Upper lobe of left lung (tissue), 6 donors: ENCODE measurements around the gene FILIP1L. TPM values are rescaled to one million over a fixed set of nuclear protein-coding genes. Genes with fewer than 3 reads are reported as not detected.

ENCODE experiments used
- ATAC-seq, 2 donors: fragments of 200-7000 bp; cut with Tn5 transposase; one replicate each; pipeline ENCODE4 v1.9.1; 2022; ENCODE audit warnings: mild to moderate bottlenecking in 2 of 2, moderate library complexity in 2 of 2; ENCODE audit not compliant: low FRiP score in 2 of 2
- DNase-seq, 2 donors: peaks; one replicate each; pipeline ENCODE4 v3.0.0-alpha.2; 2019 to 2020
- H3K27ac ChIP-seq, 4 donors: fragments of 200-600 bp; sonication (generic); one replicate each; pipeline ENCODE4 v1.5.1; 2016 to 2019
- H3K27me3 ChIP-seq, 4 donors: fragments of 200-600 bp; sonication (generic); one replicate each; pipeline ENCODE4 v1.5.1; 2017 to 2019
- H3K36me3 ChIP-seq, 4 donors: fragments of 200-600 bp; sonication (generic); one replicate each; pipeline ENCODE4 v1.5.1; 2016 to 2019
- H3K4me1 ChIP-seq, 4 donors: fragments of 200-600 bp; sonication (generic); one replicate each; pipeline ENCODE4 v1.5.1; 2018 to 2019
- H3K4me3 ChIP-seq, 4 donors: fragments of 200-600 bp; sonication (generic); one replicate each; pipeline ENCODE4 v1.5.1; 2017 to 2019; ENCODE audit warnings: mild to moderate bottlenecking in 2 of 4, moderate library complexity in 1 of 4
- H3K9me3 ChIP-seq, 4 donors: fragments of 200-600 bp; sonication (generic); one replicate each; pipeline ENCODE4 v1.5.1; 2018 to 2019
- CTCF ChIP-seq, 6 experiments: fragments of 450-650 bp in 4 of 6; fragments of 200-600 bp in 2 of 6; sonication (generic) in 2 of 6; IDR thresholded peaks; one replicate each; pipeline ENCODE4 v1.5.1; 2016 to 2019; ENCODE audit warnings: antibody characterized with exemption in 6 of 6
- EP300 ChIP-seq, 4 donors: sonication (generic); formaldehyde crosslinking; IDR thresholded peaks; one replicate each; pipeline ENCODE4 v1.5.1; 2017; ENCODE audit warnings: antibody characterized with exemption in 4 of 4, control low read depth in 2 of 4
- POLR2A ChIP-seq, 4 donors: fragments of 450-650 bp; IDR thresholded peaks; one replicate each; pipeline ENCODE4 v1.5.1; 2016 to 2017; ENCODE audit warnings: antibody characterized with exemption in 4 of 4, mild to moderate bottlenecking in 2 of 4
- POLR2AphosphoS5 ChIP-seq, 2 donors: sonication (generic); formaldehyde crosslinking; IDR thresholded peaks; one replicate each; pipeline ENCODE4 v1.5.1; 2017; ENCODE audit warnings: antibody characterized with exemption in 2 of 2
- WGBS, 2 donors: methylation state at CpG; one replicate each; pipeline ENCODE4 v1.1.5; 2017 to 2018; 5-methylcytosine and 5-hydroxymethylcytosine counted together
- total RNA-seq, 6 donors: library from RNA; depleted of rRNA in 4 of 6; stranded (reverse); fragments of >200 nt in 4 of 6; gene quantifications; one replicate each; pipeline versions ENCODE4 v1.1.0 to v1.2.1, GENCODE V29; 2016 to 2021
- donor health status: DM: no; HTN: no; CAD: no; lungs with moderate emphysema.
- donor health status: DM: no; HTN: yes; CAD: no; lungs with severe emphysema.

FILIP1L gene
- total RNA-seq, 6 donors from 2014 or later = 19.4 to 38.2 (median 25.9) TPM

DNA sequence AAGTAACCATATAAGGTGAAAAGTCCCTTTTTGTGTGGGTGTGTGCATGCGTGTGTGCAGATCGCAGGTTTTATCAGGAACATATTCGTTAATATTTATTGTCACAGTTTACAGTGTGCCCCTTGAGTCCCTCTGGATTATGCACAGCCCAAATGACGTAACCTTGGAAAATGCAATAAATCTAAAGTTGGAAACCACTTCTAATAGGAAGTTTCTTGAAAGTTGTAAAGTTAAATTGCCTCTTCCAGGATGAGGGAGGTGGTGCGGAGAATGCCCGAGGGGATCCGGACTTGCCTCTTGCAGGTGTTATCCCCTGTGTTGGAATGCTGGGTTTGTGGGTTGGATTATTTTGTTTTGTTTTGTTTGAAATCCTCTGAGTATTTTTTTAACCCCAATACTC is 153.4 kb downstream of the FILIP1L start:
- DNase-seq = no peak
- H3K27ac ChIP-seq = no peak overlapping the region
- H3K36me3 ChIP-seq = no peaks in the 10 kb centered on the region
- WGBS, 2 donors = 65 to 72% methylated on average over 7 of the region's 7 CpGs
- no peaks in the 10 kb centered on the region for H3K9me3 ChIP-seq
- H3K27me3 ChIP-seq = no peaks in the 10 kb centered on the region
- peaks cover 0 to 6% (median 0%) of the 10 kb centered on the region in 4 donors for H3K4me1 ChIP-seq
- TF ChIP-seq POLR2AphosphoS5 (IDR thresholded peaks at IDR 0.05) (no peak), CTCF (IDR thresholded peaks at IDR 0.05) (no peak), EP300 (IDR thresholded peaks at IDR 0.05) (no peak), POLR2A (IDR thresholded peaks at IDR 0.05) (no peak)
- H3K4me3 ChIP-seq = no peak overlapping the region
- ATAC-seq = peak in 1 of 2 donors; percentile 23

DNA sequence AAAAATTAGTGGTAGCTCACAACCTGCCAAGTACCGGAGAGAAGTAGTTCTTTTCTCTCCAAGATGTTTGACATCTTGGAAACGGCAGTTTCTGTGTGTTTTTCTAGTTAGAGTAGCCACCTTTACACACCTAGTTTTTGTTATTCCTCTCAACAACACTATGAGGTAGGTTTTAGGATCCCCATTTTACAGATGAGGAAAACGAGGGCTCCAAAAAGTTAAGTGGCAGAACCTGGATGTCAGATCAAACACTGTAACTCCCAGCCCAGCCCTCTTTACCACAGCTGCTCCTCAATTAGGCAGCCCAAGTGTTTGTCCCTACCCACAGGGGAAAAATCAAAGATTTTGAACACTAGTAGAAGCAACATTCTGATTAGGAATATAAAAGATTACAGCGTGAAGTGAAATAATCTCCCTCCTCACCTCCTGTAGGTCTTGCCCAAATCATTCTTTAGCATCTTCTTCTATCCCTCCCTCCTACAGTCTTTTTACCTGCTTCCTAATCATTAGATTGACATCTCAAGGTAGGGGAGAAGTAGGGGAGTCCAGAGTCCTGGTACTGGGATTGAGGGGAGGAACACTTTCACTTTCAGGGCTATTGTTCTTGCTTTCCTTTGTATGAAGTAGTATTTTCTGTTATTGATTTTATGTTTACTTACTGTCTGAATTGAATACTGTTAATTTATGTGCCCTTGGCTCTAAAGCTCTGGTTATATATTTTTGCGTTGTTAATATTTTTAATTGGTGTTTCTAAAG is 154.0 kb downstream of the FILIP1L start:
- Histone ChIP-seq H3K4me1 (peaks cover 0 to 6% (median 0%) of the 10 kb centered on the region in 4 donors), H3K27me3 (no peaks in the 10 kb centered on the region), H3K9me3 (no peaks in the 10 kb centered on the region), H3K4me3 (no peak overlapping the region), H3K36me3 (no peaks in the 10 kb centered on the region), H3K27ac (no peak overlapping the region)
- TF ChIP-seq EP300 (IDR thresholded peaks at IDR 0.05) = no peak
- no peak for TF ChIP-seq POLR2A (IDR thresholded peaks at IDR 0.05)
- no peak for TF ChIP-seq POLR2AphosphoS5 (IDR thresholded peaks at IDR 0.05)
- TF ChIP-seq CTCF (IDR thresholded peaks at IDR 0.05) = no peak
- 52 to 67% methylated on average over 5 of the region's 5 CpGs for WGBS, 2 donors
- ATAC-seq (no peak), DNase-seq (no peak)

DNA sequence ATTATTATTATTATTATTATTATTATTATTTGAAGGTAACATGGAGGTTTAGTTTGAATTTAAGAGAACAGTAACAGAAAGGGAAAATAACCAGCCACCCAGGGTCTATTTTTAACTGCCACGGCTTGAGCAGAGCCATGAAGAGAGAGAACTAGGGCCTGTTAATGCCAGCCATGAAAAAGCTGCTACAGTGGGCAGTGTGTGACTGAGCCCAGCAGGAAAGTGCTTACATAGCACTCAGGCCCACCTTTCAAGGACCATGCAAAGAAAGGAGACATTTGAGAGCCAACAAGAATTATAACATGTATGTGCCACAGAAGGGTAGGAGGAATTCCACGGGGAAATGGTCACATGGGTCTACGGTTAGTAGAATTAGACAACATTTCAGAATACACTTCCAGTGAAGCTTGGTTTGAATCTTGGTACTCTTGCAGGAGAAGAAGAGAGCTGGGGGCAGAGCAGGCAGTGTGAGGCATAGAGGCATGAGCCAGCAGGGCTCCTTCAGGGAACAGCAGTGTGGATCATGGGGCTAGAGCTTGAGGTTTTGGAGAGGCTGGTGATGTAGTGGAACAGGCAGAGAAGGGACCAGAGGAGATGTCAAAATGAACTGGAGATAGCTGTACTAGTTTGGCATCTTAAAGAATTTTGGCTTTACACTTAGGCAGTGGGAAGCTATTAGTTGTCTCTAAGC is 155.9 kb downstream of the FILIP1L start:
- no peaks in the 10 kb centered on the region for H3K9me3 ChIP-seq
- ATAC-seq (no peak), DNase-seq (no peak)
- no peak overlapping the region for H3K27ac ChIP-seq
- no peak overlapping the region for H3K4me3 ChIP-seq
- H3K4me1 ChIP-seq = peaks cover 0 to 6% (median 0%) of the 10 kb centered on the region in 4 donors
- no peaks in the 10 kb centered on the region for H3K36me3 ChIP-seq
- no peaks in the 10 kb centered on the region for H3K27me3 ChIP-seq
- 68 to 81% methylated on average over 3 of the region's 3 CpGs for WGBS, 2 donors
- TF ChIP-seq EP300 (IDR thresholded peaks at IDR 0.05) (no peak), POLR2AphosphoS5 (IDR thresholded peaks at IDR 0.05) (no peak)

DNA sequence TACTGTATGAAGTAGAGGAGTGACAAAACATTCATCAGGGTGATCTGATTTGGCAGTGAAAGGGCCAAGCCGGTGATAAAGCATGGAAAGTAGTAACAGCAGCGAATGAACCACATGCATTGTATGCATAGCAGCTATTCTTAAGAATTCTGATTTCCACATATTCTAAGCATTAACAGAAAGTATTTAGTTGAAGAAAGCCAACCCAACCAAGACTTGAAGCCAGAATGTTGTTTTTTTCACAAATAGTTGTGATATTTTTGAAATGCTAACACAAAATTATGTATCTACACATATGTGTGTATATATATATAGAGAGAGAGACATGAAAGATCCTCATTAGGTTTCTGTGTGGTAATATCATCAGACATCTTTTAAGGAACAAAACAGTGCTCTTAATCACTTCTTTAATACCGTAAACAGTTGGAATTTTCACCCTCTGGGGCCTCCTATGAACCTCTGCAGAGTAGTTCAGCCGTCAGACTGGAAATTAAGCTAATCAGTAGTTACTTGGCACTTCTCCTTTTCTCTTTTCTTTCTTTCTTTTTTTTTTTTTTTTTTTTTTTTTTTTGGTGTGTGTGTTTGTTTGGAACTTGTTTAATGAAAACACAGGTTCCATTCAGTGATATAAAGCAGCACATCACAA is 157.0 kb downstream of the FILIP1L start:
- no peak for DNase-seq
- Histone ChIP-seq H3K27ac (no peak overlapping the region), H3K9me3 (no peaks in the 10 kb centered on the region), H3K27me3 (no peaks in the 10 kb centered on the region), H3K36me3 (no peaks in the 10 kb centered on the region), H3K4me3 (no peak overlapping the region), H3K4me1 (peaks cover 0 to 6% (median 0%) of the 10 kb centered on the region in 4 donors)
- no peak for TF ChIP-seq POLR2A (IDR thresholded peaks at IDR 0.05)
- no peak for TF ChIP-seq POLR2AphosphoS5 (IDR thresholded peaks at IDR 0.05)
- no peak for TF ChIP-seq CTCF (IDR thresholded peaks at IDR 0.05)
- TF ChIP-seq EP300 (IDR thresholded peaks at IDR 0.05) = no peak
- WGBS, 2 donors = 79 to 85% methylated on average over 4 of the region's 4 CpGs
- no peak for ATAC-seq
